Measurements from ENCODE around the gene EXOC2. TPM values are rescaled to one million over a fixed set of nuclear protein-coding genes. Genes with fewer than 3 reads are reported as not detected.

EXOC2 gene
- total RNA-seq, 1 experiment from 2014 or later: 45.7 TPM

DNA sequence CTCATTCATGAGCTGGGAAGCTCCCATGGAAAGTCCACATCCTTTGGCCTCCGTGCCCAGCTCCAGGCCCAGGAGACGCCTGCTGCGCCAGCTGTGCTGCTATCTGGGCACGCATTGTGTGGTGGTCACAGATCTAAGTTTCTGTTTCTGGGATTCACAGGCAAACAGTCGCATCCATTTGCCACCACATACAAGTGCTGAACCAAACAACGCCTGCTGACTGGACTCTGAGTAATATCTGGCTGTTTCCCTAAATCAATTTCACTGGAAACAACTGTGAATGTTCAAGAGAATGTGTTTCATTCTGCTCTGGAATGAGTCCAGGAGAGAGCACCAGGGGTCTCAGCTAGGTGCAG is 255.9 kb downstream of the EXOC2 start:
- TF ChIP-seq TEAD4 (CRISPR knock-in tag; IDR thresholded peaks at IDR 0.05): no peak
- TF ChIP-seq, protein P1, sequence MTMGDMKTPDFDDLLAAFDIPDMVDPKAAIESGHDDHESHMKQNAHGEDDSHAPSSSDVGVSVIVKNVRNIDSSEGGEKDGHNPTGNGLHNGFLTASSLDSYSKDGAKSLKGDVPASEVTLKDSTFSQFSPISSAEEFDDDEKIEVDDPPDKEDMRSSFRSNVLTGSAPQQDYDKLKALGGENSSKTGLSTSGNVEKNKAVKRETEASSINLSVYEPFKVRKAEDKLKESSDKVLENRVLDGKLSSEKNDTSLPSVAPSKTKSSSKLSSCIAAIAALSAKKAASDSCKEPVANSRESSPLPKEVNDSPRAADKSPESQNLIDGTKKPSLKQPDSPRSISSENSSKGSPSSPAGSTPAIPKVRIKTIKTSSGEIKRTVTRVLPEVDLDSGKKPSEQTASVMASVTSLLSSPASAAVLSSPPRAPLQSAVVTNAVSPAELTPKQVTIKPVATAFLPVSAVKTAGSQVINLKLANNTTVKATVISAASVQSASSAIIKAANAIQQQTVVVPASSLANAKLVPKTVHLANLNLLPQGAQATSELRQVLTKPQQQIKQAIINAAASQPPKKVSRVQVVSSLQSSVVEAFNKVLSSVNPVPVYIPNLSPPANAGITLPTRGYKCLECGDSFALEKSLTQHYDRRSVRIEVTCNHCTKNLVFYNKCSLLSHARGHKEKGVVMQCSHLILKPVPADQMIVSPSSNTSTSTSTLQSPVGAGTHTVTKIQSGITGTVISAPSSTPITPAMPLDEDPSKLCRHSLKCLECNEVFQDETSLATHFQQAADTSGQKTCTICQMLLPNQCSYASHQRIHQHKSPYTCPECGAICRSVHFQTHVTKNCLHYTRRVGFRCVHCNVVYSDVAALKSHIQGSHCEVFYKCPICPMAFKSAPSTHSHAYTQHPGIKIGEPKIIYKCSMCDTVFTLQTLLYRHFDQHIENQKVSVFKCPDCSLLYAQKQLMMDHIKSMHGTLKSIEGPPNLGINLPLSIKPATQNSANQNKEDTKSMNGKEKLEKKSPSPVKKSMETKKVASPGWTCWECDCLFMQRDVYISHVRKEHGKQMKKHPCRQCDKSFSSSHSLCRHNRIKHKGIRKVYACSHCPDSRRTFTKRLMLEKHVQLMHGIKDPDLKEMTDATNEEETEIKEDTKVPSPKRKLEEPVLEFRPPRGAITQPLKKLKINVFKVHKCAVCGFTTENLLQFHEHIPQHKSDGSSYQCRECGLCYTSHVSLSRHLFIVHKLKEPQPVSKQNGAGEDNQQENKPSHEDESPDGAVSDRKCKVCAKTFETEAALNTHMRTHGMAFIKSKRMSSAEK (CRISPR knock-in tag; IDR thresholded peaks at IDR 0.05; ENCODE audit: borderline replicate concordance): no peak
- TF ChIP-seq NR2C2 (CRISPR knock-in tag; IDR thresholded peaks at IDR 0.05): no peak
- no peak for TF ChIP-seq TP53 (CRISPR knock-in tag; IDR thresholded peaks at IDR 0.05)
- TF ChIP-seq, protein P2, sequence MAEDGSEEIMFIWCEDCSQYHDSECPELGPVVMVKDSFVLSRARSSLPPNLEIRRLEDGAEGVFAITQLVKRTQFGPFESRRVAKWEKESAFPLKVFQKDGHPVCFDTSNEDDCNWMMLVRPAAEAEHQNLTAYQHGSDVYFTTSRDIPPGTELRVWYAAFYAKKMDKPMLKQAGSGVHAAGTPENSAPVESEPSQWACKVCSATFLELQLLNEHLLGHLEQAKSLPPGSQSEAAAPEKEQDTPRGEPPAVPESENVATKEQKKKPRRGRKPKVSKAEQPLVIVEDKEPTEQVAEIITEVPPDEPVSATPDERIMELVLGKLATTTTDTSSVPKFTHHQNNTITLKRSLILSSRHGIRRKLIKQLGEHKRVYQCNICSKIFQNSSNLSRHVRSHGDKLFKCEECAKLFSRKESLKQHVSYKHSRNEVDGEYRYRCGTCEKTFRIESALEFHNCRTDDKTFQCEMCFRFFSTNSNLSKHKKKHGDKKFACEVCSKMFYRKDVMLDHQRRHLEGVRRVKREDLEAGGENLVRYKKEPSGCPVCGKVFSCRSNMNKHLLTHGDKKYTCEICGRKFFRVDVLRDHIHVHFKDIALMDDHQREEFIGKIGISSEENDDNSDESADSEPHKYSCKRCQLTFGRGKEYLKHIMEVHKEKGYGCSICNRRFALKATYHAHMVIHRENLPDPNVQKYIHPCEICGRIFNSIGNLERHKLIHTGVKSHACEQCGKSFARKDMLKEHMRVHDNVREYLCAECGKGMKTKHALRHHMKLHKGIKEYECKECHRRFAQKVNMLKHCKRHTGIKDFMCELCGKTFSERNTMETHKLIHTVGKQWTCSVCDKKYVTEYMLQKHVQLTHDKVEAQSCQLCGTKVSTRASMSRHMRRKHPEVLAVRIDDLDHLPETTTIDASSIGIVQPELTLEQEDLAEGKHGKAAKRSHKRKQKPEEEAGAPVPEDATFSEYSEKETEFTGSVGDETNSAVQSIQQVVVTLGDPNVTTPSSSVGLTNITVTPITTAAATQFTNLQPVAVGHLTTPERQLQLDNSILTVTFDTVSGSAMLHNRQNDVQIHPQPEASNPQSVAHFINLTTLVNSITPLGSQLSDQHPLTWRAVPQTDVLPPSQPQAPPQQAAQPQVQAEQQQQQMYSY (CRISPR knock-in tag; IDR thresholded peaks at IDR 0.05): no peak
- TF ChIP-seq FOXJ3 (CRISPR knock-in tag; IDR thresholded peaks at IDR 0.05; ENCODE audit: borderline replicate concordance): no peak
- TF ChIP-seq, protein P3, sequence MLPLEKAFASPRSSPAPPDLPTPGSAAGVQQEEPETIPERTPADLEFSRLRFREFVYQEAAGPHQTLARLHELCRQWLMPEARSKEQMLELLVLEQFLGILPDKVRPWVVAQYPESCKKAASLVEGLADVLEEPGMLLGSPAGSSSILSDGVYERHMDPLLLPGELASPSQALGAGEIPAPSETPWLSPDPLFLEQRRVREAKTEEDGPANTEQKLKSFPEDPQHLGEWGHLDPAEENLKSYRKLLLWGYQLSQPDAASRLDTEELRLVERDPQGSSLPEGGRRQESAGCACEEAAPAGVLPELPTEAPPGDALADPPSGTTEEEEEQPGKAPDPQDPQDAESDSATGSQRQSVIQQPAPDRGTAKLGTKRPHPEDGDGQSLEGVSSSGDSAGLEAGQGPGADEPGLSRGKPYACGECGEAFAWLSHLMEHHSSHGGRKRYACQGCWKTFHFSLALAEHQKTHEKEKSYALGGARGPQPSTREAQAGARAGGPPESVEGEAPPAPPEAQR (CRISPR knock-in tag; IDR thresholded peaks at IDR 0.05): no peak
- no peak for TF ChIP-seq ZNF317 (CRISPR knock-in tag; IDR thresholded peaks at IDR 0.05; ENCODE audit: borderline replicate concordance, low read depth)
- no peaks in the 10 kb centered on the region for H3K27me3 Mint-ChIP-seq (ENCODE audit: low read depth)
- no peak for DNase-seq (ENCODE audit: low spot score)
- no peak overlapping the region for H3K4me3 Mint-ChIP-seq
- no peaks in the 10 kb centered on the region for H3K36me3 Mint-ChIP-seq
- H3K9me3 Mint-ChIP-seq: peaks cover 4% of the 10 kb centered on the region; the same call in 1 of the 2 replicates
- ChIA-PET CTCF (no interaction called here), POLR2A (interaction anchor here (1.5 kb wide), 1 partner anchor 12 kb away, joined by 3 read pairs; no protein-coding TSS in a partner anchor)
- no peak overlapping the region for H3K27ac Mint-ChIP-seq
- no peak for ATAC-seq
- H3K4me1 Mint-ChIP-seq: no peaks in the 10 kb centered on the region

DNA sequence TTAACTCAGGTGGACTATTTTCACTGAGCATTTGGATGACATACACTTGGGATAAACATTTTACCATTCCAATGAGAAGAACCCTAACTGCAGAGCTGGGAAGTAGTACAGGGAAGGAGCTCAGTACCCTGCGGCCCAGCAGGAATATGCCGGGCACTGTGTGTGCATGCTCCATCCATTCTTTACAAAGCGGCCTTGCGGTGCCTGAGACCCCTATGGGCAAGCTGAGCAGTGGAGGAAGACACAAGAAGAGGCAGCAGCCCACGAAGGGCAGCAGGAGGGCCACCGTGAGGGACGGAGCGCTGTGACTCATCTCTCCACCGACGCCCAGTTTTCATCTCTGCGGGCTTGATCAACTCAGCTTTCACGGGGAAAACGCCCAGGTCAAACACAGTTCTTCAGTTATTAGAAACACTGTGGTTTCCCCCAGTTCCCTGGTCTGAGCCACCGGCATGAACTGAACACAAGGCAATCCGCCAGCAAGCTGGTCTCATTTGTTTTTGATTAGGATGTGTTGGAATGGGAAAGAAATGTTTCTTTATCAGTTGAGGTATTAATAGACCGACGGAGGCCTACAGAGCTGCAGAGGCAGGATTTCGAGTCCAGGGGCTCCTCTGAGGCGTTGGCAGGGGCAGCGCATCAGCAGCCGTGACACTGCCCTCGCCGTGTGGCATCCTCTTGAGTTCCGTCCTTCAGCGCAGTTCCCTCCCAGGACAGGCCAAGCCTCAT is 256.5 kb downstream of the EXOC2 start:
- ChIA-PET POLR2A (interaction anchor here (1.5 kb wide), 1 partner anchor 12 kb away, joined by 3 read pairs; no protein-coding TSS in a partner anchor), CTCF (interaction anchor here (0.7 kb wide), 1 partner anchor 880 kb away, joined by 3 read pairs; no protein-coding TSS in a partner anchor)
- ATAC-seq (no peak), DNase-seq (ENCODE audit: low spot score) (no peak)
- H3K27me3 Mint-ChIP-seq (ENCODE audit: low read depth): no peaks in the 10 kb centered on the region
- no peak overlapping the region for H3K4me3 Mint-ChIP-seq
- no peaks in the 10 kb centered on the region for H3K4me1 Mint-ChIP-seq
- no peaks in the 10 kb centered on the region for H3K36me3 Mint-ChIP-seq
- no peak overlapping the region for H3K27ac Mint-ChIP-seq
- H3K9me3 Mint-ChIP-seq: peaks cover 4% of the 10 kb centered on the region; the same call in 1 of the 2 replicates
- TF ChIP-seq, protein P4, sequence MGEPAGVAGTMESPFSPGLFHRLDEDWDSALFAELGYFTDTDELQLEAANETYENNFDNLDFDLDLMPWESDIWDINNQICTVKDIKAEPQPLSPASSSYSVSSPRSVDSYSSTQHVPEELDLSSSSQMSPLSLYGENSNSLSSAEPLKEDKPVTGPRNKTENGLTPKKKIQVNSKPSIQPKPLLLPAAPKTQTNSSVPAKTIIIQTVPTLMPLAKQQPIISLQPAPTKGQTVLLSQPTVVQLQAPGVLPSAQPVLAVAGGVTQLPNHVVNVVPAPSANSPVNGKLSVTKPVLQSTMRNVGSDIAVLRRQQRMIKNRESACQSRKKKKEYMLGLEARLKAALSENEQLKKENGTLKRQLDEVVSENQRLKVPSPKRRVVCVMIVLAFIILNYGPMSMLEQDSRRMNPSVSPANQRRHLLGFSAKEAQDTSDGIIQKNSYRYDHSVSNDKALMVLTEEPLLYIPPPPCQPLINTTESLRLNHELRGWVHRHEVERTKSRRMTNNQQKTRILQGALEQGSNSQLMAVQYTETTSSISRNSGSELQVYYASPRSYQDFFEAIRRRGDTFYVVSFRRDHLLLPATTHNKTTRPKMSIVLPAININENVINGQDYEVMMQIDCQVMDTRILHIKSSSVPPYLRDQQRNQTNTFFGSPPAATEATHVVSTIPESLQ (CRISPR knock-in tag; IDR thresholded peaks at IDR 0.05): no peak
- TF ChIP-seq, protein P5, sequence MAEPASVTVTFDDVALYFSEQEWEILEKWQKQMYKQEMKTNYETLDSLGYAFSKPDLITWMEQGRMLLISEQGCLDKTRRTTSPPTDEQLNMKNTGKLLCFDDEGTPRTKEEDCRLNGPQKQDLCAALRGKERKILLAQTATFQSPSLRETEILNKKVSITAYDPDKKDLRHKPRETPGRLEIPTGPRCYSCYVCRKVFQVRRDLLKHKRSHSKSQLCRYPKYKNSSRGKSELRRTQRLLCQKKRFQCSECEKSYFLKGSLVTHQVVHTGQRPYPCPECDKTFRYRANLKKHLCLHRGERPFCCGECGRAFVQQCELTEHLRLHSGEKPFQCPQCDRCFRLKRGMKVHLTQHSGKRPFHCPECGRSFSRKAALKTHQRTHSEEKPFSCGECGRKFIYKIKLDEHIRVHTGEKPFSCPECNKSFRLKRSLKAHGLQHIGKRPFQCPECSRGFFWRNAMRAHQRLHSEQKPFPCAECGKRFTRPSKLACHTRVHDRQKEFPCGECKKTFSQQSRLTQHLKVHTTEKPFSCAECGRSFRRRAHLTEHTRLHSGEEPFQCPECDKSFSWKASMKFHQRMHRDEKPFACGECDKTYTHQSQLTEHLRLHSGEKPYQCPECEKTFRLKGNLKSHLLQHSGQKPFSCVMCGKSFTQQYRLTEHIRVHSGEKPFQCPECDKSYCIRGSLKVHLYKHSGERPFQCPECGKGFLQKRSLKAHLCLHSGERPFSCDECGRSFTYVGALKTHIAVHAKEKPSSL (CRISPR knock-in tag; conservative IDR thresholded peaks at IDR 0.05): no peak
- TF ChIP-seq ZNF671 (CRISPR knock-in tag; IDR thresholded peaks at IDR 0.05) (no peak), PRRX2 (CRISPR knock-in tag; IDR thresholded peaks at IDR 0.05) (no peak), NFE2L1 (CRISPR knock-in tag; IDR thresholded peaks at IDR 0.05) (no peak), GABPB1 (CRISPR knock-in tag; IDR thresholded peaks at IDR 0.05) (no peak), ZNF121 (CRISPR knock-in tag; IDR thresholded peaks at IDR 0.05) (no peak)
- TF ChIP-seq, protein P6, sequence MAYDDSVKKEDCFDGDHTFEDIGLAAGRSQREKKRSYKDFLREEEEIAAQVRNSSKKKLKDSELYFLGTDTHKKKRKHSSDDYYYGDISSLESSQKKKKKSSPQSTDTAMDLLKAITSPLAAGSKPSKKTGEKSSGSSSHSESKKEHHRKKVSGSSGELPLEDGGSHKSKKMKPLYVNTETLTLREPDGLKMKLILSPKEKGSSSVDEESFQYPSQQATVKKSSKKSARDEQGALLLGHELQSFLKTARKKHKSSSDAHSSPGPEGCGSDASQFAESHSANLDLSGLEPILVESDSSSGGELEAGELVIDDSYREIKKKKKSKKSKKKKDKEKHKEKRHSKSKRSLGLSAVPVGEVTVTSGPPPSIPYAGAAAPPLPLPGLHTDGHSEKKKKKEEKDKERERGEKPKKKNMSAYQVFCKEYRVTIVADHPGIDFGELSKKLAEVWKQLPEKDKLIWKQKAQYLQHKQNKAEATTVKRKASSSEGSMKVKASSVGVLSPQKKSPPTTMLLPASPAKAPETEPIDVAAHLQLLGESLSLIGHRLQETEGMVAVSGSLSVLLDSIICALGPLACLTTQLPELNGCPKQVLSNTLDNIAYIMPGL (CRISPR knock-in tag; IDR thresholded peaks at IDR 0.05): no peak
- TF ChIP-seq, protein P7, sequence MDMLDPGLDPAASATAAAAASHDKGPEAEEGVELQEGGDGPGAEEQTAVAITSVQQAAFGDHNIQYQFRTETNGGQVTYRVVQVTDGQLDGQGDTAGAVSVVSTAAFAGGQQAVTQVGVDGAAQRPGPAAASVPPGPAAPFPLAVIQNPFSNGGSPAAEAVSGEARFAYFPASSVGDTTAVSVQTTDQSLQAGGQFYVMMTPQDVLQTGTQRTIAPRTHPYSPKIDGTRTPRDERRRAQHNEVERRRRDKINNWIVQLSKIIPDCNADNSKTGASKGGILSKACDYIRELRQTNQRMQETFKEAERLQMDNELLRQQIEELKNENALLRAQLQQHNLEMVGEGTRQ (CRISPR knock-in tag; IDR thresholded peaks at IDR 0.05): no peak

Data from WTC11 (cell line).